ENCODE results near the gene XCL1.

Gene XCL1

DNA sequence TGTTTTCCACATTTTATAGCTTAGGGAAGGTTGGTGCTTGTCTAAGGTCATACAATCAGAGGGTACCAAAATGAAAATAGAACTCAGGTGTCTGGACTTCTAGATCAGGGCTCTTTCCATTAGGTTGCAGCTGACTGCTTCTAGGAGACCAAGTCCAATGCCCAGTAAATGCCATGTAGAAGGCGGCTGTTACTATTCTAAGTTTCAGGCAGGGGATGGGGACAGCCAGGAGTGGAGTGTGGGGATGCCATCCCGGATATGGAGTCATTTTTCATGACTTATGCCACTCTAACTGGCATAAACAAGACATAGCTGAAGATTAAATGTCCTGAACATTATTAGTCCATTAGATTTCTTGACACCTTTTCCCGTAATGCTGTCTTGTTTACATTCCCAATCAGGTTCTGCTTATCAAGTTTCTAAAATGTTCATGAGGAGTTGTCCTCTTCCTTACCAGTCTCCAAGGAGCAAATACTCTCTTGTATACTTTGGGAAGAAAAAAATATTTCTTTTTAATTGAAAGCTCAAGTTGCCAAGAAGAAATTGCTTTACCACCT is 31.5 kb downstream of the XCL1 start:
- no peak for DNase-seq

DNA sequence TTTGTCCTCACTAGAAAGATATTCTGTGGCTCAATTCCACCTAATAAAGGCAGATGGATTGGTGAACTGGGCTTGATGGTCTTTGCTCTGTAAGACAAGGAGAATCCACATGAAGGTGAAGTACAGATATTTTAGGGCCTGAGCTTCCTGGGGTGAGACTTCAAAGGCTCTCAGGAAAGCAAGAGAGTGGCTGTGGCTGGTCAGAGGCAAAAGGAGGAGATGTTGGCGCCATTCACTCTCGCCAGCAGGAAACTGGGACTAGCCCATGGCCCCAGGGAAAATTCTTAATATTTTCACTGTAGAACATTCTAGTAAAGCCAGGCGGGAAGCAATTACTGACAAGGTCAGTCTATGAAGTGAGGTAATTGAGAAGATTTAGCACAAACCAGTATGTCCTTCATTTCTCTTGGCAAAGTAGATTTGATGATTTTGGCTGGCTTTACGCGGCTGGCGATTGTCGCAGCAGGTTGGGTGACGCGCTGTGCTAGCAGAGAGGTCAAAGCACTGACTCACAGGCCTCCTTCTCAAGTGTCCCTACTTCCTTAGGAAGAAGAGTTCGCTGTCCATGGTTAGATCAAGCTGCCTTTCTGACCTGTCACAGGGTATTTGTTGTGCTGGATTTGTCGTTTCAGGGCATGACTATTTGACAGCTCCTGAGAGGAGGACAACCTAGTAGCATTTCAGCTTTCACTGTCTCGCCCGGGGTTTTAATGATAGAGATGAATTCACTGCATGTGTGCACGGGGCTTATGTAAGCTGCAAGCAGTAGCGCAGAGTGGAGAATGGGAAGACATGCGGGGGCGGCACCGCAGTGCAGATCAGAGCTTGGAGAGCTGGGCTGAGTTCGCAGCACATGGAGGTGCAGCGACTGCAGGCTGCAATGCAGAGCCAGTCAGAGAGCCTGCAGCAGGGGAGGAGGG is 32.7 kb downstream of the XCL1 start:
- DNase-seq = no peak

- no peak for DNase-seq
Observed at GRCh38 chr1:168609741-168610510, 33.5 kb downstream of the XCL1 start.

- DNase-seq = no peak
Observed at GRCh38 chr1:168613038-168613451, 36.6 kb downstream of the XCL1 start.

- no peak for DNase-seq
Observed at GRCh38 chr1:168613691-168614231, 37.4 kb downstream of the XCL1 start.

GRCh38 chr1:168614235-168614634 is 37.8 kb downstream of the XCL1 start:
- DNase-seq = no peak

GRCh38 chr1:168615965-168616364 is 39.6 kb downstream of the XCL1 start:
- no peak for DNase-seq

- DNase-seq = no peak
Observed at GRCh38 chr1:168617974-168618750, 41.8 kb downstream of the XCL1 start.

- no peak for DNase-seq
Observed at GRCh38 chr1:168618886-168619285, 42.5 kb downstream of the XCL1 start.

DNA sequence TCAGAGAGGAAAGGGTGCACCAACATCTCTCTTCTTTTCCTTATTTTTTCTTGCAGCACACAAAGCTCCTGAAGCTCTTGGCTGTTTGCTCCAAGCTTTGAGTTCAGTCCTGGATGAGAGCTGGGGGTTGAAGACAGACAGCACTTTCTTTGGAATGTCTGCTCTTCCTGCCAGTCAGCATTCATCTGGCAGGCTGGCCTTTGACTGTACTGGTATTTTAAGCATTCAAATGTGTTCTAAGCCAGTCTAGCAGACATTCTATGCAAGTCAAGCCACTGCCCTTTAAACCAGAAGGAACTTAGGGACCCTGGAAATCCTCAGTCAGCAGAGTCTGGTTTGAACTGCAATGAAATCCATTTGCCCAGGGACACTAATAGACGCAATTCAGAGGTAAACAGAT is 45.0 kb downstream of the XCL1 start:
- no peak for DNase-seq

GRCh38 chr1:168623003-168623828 is 46.8 kb downstream of the XCL1 start:
- no peak for DNase-seq

GRCh38 chr1:168623831-168624230 is 47.4 kb downstream of the XCL1 start:
- DNase-seq = no peak

GRCh38 chr1:168626326-168626725 is 49.9 kb downstream of the XCL1 start:
- DNase-seq = no peak

DNA sequence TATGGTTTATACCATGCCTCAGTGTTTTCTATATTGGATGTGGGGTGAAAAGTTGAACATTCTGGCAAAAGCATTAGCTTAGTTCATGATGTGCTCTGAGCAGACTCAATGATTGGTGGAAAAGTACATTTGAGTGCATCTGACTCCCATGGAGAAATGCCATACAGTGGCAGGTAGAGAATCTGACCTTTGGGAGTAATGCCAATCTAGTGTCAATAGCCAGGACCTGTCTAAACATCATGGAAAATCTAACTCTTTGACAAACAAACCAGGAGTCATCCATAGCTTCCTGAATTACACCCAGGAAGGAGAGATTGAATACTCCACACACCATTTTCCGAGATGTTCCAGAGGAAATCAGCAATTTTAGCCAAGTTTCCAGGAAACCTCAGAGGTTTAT is 51.0 kb downstream of the XCL1 start:
- DNase-seq = no peak

- no peak for DNase-seq
Observed at GRCh38 chr1:168628807-168629206, 52.4 kb downstream of the XCL1 start.

DNA sequence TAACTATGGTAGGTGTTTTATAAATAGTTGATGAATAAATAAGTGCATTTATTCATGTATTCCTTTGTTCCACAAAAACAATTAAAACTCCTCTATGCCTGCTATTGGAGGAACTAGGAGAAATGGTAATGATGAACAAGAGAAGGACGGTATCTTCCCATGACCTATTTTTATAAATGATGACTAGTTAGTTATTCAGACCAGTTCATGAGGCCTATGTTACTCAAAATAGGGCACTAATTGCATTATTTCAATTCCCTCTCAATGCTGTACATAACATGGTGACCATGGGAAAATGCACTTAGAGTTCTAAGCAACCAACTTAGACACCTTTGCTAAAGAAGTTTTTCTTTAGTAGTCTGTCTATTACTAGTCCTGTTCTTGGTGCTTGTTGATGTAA is 53.1 kb downstream of the XCL1 start:
- DNase-seq = no peak

All from NCI-H2081 (cell line).